Thymus (tissue), 11 donors: ENCODE measurements around the gene BACH2. TPM values are rescaled to one million over a fixed set of nuclear protein-coding genes. Genes with fewer than 3 reads are reported as not detected.

ENCODE experiments used
- DNase-seq, 9 donors: peaks; one replicate each; pipeline ENCODE4 v3.0.0-alpha.2; 2013; ENCODE audit warnings: low spot score in 9 of 9, low read depth in 6 of 9, missing footprints in 1 of 9
- H3K27ac ChIP-seq, 2 donors: one replicate each; pipeline ENCODE4 v1.5.1; 2013; ENCODE audit warnings: control low read depth in 1 of 2, low read depth in 1 of 2, low read length in 1 of 2, mild to moderate bottlenecking in 1 of 2, moderate library complexity in 1 of 2
- H3K27me3 ChIP-seq, 2 donors: one replicate each; pipeline ENCODE4 v1.5.1; 2013; ENCODE audit warnings: low read length in 1 of 2; ENCODE audit not compliant: control insufficient read depth in 2 of 2, insufficient read depth in 1 of 2
- H3K36me3 ChIP-seq, 2 donors: one replicate each; pipeline ENCODE4 v1.5.1; 2013; ENCODE audit warnings: low read length in 1 of 2, mild to moderate bottlenecking in 1 of 2, moderate library complexity in 1 of 2; ENCODE audit not compliant: control insufficient read depth in 2 of 2, insufficient read depth in 2 of 2
- H3K4me1 ChIP-seq, 2 donors: one replicate each; pipeline ENCODE4 v1.5.1; 2013; ENCODE audit warnings: low read length in 2 of 2; ENCODE audit not compliant: control insufficient read depth in 2 of 2, insufficient read depth in 2 of 2
- H3K4me3 ChIP-seq, 2 donors: one replicate each; pipeline ENCODE4 v1.5.1; 2013; ENCODE audit warnings: low read length in 2 of 2, control low read depth in 1 of 2, mild to moderate bottlenecking in 1 of 2
- H3K9me3 ChIP-seq, 2 donors: one replicate each; pipeline ENCODE4 v1.5.1; 2013; ENCODE audit warnings: low read length in 1 of 2, mild to moderate bottlenecking in 1 of 2; ENCODE audit not compliant: control insufficient read depth in 2 of 2, insufficient read depth in 1 of 2
- WGBS: extraction: QIAGEN DNeasy Blood & Tissue Kit; methylation state at CpG from one replicate; pipeline ENCODE4 v1.1.7; 2013; 5-methylcytosine and 5-hydroxymethylcytosine counted together
- polyA plus RNA-seq: library from polyadenylated mRNA; stranded (reverse); fragments of 200-250 nt; gene quantifications from one replicate; pipeline ENCODE4 v1.2.3, GENCODE V29; 2013
- total RNA-seq: library from RNA; stranded (reverse); fragments of 120-200 nt; gene quantifications from one replicate; pipeline ENCODE4 v1.2.4, GENCODE V29; 2013
- donor health status: healthy.

BACH2 gene
- total and polyA plus RNA-seq, 2 donors, result 12.3 to 12.7 TPM

DNA sequence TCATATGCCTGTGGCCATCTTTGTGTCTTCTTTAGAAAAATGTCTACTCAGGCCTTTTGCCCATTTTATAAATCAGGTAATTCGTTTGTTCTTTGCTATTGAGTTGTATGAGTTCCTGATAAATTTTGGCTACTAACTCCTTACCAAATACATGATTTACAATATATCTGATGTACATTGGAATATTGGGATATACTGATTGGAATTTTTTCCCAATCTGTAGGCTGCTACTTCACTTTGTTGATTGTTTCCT is 39.2 kb downstream of the BACH2 start:
- Histone ChIP-seq H3K9me3 (peaks cover 0 to 7% of the 10 kb centered on the region in 2 donors), H3K4me1 (peaks cover 14 to 17% of the 10 kb centered on the region in 2 donors), H3K27ac (peak overlapping the region in 1 of 2 donors; percentile 80), H3K27me3 (no peaks in the 10 kb centered on the region), H3K36me3 (peaks cover 0 to 22% of the 10 kb centered on the region in 2 donors), H3K4me3 (no peak overlapping the region)
- 100% methylated on average over 1 of the region's 1 CpG for WGBS
- DNase-seq, result no peak

DNA sequence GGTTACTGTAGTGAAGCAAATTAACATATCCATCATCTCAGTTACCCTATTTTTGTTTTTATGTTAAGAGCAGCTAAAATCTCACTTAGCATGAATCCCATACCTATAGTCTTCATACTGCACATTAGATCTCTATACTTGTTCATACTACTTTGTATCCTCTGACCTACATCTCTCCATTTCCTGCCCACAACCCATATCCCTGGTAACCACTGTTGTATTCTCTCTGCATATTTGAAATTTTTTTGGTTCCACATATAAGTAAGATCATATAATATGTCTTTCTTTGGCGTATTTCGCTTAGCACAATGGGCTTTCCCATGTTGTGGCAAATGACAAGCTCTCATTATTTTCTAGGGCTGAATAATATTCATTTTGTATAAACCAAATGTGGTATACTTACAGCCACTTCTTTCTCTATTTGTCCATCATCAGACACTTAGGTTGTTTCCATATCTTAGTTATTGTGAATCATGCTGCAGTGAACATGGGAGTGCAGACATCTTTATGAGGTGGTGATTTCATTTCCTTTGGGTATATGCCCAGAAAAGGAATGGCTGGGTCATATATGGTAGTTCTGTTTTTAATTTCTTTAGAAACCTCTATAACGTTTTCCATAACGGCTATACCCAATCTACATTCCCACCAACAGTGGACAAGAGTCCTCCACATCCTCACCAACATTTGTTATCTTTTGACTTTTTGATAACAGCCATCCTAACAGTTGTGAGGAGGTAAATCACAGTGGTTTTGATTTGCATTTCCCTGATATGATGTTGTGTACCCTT is 39.8 kb downstream of the BACH2 start:
- WGBS, result 87% methylated on average over 4 of the region's 4 CpGs
- Histone ChIP-seq H3K27me3 (no peaks in the 10 kb centered on the region), H3K9me3 (peaks cover 0 to 7% of the 10 kb centered on the region in 2 donors), H3K27ac (peak overlapping the region; percentile 36 to 80), H3K4me3 (no peak overlapping the region), H3K36me3 (peaks cover 0 to 19% of the 10 kb centered on the region in 2 donors), H3K4me1 (peaks cover 15 to 17% of the 10 kb centered on the region in 2 donors)
- DNase-seq, result peak in 3 of 9 donors; percentile 52 to 82 (median 63)

DNA sequence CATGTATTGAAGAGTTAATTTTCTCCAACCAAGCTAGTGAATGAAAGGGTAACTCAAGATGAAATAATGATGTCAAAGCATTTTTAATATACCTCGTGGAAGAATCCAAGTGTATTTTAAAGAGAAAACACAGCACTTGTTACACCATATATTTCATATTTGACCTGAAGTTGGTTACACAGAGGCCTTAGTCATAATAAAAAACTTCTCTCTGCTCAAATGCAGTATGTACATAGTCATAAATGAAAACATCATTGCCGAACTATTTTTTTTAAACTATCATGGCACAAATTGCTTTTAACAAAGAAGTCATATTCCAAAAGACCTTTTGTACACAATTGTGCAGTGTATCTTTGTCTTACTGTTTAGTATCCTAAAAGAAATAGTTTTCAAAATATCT is 43.0 kb downstream of the BACH2 start:
- no peak overlapping the region for H3K27ac ChIP-seq
- H3K27me3 ChIP-seq, result no peaks in the 10 kb centered on the region
- no peak overlapping the region for H3K4me3 ChIP-seq
- peaks cover 17 to 25% of the 10 kb centered on the region in 2 donors for H3K4me1 ChIP-seq
- peaks cover 0 to 7% of the 10 kb centered on the region in 2 donors for H3K9me3 ChIP-seq
- no peak for DNase-seq
- WGBS, result 95% methylated on average over 2 of the region's 2 CpGs
- H3K36me3 ChIP-seq, result peaks cover 0 to 22% of the 10 kb centered on the region in 2 donors

DNA sequence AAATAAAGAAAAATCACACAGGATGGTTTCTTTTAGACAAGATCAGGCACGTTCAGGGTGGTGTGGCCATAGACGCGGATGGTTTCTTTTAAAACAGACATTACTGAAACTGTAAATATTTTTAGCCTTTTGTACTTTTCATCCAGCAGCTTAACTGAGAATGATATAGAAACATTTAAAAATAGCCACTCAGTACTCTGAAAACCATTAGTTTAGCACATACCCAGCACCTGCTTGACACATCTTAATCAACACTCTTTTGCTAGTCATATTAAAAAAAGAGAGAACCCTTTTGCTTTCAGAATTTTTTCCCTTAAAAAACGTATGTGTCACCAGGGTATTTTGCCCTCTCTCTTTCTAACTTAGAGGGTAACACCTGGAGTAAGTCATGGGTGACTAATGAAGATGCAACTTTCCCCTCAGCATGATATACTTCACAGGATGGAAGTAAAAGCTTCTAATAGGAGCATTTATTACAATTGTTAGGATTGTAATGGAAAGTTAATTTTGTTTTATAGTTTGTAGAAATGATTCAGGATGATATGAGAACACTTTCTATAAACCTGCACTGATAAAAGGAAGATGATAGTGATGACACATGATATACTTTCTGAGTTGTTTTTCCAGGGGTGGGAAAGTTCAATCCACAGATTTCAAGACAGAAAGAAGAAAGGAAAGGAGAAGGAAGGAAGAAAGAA is 45.2 kb downstream of the BACH2 start:
- 81% methylated on average over 4 of the region's 4 CpGs for WGBS
- peaks cover 0 to 3% of the 10 kb centered on the region in 2 donors for H3K9me3 ChIP-seq
- H3K4me1 ChIP-seq, result peaks cover 10 to 21% of the 10 kb centered on the region in 2 donors
- peaks cover 0 to 25% of the 10 kb centered on the region in 2 donors for H3K36me3 ChIP-seq
- no peak for DNase-seq
- no peaks in the 10 kb centered on the region for H3K27me3 ChIP-seq
- no peak overlapping the region for H3K4me3 ChIP-seq
- peak overlapping the region in 1 of 2 donors; percentile 27 for H3K27ac ChIP-seq

DNA sequence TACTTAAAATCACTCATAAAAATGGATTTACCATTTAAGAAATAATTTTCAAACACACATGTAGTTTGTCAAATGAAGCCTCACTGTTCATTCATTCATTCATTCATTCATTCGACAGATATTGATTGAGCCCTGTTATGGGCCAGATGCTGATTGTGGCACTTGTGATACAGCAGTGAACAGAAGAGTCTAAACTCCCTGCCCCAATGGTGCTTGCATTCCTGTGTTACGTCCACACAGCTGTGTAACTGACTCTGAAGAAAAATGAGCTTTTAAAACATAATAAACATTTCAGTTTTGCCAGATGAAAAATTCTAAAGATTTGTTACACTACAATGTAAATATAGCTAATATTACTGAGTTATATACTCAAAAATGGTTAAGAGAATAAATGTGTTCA is 46.2 kb downstream of the BACH2 start:
- no peaks in the 10 kb centered on the region for H3K9me3 ChIP-seq
- no peak for DNase-seq
- peaks cover 2 to 16% of the 10 kb centered on the region in 2 donors for H3K4me1 ChIP-seq
- 96% methylated on average over 2 of the region's 2 CpGs for WGBS
- no peaks in the 10 kb centered on the region for H3K27me3 ChIP-seq
- H3K4me3 ChIP-seq, result no peak overlapping the region
- H3K27ac ChIP-seq, result peak overlapping the region in 1 of 2 donors; percentile 57
- H3K36me3 ChIP-seq, result peaks cover 0 to 16% of the 10 kb centered on the region in 2 donors

DNA sequence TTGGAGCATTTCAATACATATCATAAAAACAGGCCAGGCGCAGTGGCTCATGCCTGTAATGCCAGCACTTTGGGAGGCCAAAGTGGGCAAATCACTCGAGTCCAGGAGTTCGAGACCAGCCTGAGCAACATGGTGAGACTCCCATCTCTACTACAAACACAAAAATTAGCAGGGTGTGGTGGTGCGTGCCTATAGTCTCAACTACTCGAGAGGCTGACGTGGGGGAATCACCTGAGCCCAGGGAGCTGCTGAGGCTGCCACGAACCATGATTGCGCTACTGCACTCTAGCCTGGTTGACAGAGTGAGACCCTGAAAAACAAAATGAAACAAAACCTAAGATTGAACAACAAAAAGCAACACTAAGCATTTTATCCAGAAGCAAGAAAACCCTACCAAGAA is 47.2 kb downstream of the BACH2 start:
- H3K4me3 ChIP-seq, result no peak overlapping the region
- WGBS, result 95% methylated on average over 8 of the region's 8 CpGs
- no peaks in the 10 kb centered on the region for H3K9me3 ChIP-seq
- peaks cover 2 to 16% of the 10 kb centered on the region in 2 donors for H3K4me1 ChIP-seq
- H3K27ac ChIP-seq, result peak overlapping the region in 1 of 2 donors; percentile 57
- H3K27me3 ChIP-seq, result no peaks in the 10 kb centered on the region
- peaks cover 0 to 16% of the 10 kb centered on the region in 2 donors for H3K36me3 ChIP-seq
- no peak for DNase-seq

DNA sequence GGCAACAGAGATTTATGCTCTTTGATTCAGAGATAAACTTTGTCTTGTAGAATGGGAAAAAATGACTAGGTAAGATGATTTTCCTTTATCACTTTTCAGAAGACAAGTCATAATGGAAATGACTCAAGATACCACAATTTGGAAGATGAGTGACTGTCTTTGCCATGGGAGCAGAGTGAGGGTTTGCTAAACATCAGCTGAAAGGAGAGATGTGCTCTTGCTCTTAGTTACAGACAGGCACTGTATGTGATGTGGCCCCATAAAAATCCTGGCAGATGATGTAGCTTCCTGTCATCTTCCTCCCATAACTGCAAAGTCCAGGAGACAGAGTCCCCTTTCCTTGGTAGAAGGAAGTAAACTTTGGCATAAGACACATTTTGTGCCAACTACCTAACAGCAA is 47.6 kb downstream of the BACH2 start:
- DNase-seq, result no peak
- no peaks in the 10 kb centered on the region for H3K27me3 ChIP-seq
- H3K4me3 ChIP-seq, result no peak overlapping the region
- peak overlapping the region in 1 of 2 donors; percentile 57 for H3K27ac ChIP-seq
- no peaks in the 10 kb centered on the region for H3K9me3 ChIP-seq
- peaks cover 2 to 16% of the 10 kb centered on the region in 2 donors for H3K4me1 ChIP-seq
- H3K36me3 ChIP-seq, result peaks cover 0 to 20% of the 10 kb centered on the region in 2 donors

DNA sequence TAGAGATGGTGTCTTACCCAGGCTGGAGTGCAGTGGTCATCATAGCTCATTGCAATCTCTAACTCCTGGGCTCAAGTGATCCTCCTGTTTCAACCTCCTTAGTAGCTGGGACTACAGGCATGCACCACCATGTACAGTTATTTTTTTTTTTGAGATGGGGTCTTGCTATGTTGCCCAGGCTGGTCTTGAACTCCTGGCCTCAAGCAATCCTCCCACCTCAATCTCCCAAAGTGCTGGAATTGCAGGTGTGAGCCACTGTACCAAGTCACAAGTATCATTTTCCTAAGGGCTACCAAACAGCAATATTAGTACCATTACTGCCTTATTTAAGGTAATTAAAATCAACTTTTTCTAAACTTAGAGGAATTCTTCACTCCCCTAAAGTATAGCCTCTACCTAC is 49.4 kb downstream of the BACH2 start:
- no peak overlapping the region for H3K27ac ChIP-seq
- no peak for DNase-seq
- H3K27me3 ChIP-seq, result no peaks in the 10 kb centered on the region
- H3K4me3 ChIP-seq, result no peak overlapping the region
- peaks cover 0 to 21% of the 10 kb centered on the region in 2 donors for H3K36me3 ChIP-seq
- H3K4me1 ChIP-seq, result peaks cover 2 to 13% of the 10 kb centered on the region in 2 donors
- H3K9me3 ChIP-seq, result no peaks in the 10 kb centered on the region

DNA sequence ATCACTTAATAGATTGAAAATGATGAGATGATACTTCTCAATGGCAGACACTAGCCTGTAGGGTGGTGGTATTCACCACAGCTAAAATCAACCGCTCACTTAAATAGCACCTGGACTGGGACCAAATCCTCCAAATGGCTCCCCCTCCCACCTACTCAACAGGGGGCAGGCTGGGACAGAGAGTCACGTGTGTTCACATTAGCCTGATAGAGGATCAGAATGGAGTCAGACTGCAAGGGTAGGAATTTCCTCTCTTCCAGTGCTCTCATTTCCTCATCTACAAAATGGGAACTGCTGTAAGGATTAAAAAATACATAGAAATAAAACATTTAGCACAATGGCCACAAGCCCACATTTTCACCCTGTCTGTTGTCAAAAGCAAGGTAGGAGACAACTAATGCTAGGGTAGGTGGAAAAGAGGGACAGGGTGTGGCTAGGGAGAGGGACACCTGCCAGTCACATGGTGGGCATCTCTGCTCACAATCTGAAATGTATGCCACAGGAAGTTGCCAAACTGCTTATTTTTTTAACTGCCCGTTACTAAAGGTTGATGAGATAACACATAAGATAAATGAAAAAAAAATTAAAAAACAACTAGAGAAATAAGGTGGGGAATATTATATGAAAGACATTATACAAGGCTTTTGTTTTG is 55.3 kb downstream of the BACH2 start:
- no peaks in the 10 kb centered on the region for H3K9me3 ChIP-seq
- H3K36me3 ChIP-seq, result peaks cover 0 to 11% of the 10 kb centered on the region in 2 donors
- peak in 1 of 9 donors; percentile 40 for DNase-seq
- peaks cover 9 to 17% of the 10 kb centered on the region in 2 donors for H3K4me1 ChIP-seq
- H3K4me3 ChIP-seq, result no peak overlapping the region
- H3K27me3 ChIP-seq, result no peaks in the 10 kb centered on the region
- 56% methylated on average over 3 of the region's 3 CpGs for WGBS
- H3K27ac ChIP-seq, result no peak overlapping the region
